WTC11 (cell line): ENCODE results near the gene NUAK1. TPM values are rescaled to one million over a fixed set of nuclear protein-coding genes. Genes with fewer than 3 reads are reported as not detected.

ENCODE experiments used
- ATAC-seq: fragments of 200-7000 bp; cut with Tn5 transposase; 2 replicates; pipeline ENCODE4 v1.10.0; 2021; ENCODE audit warnings: mild to moderate bottlenecking, moderate library complexity
- CTCF ChIA-PET: fragments of 300-600 bp; sonication (Branson Sonifier 250); formaldehyde crosslinking; loops from one replicate; lab custom pipeline; 2021; ENCODE audit warnings: antibody characterized with exemption; lab: Charles Lee
- POLR2A ChIA-PET: fragments of 350-600 bp; sonication (Branson Sonifier 250); formaldehyde crosslinking; loops from one replicate; lab custom pipeline; 2021; ENCODE audit warnings: antibody characterized with exemption; lab: Charles Lee
- DNase-seq: peaks from one replicate; pipeline ENCODE4 v3.0.0; 2021; ENCODE audit warnings: low spot score
- H3K27ac Mint-ChIP-seq: 2 replicates; pipeline ENCODE4 v1.8.0; 2021; ENCODE audit warnings: mixed read lengths
- H3K27me3 Mint-ChIP-seq: 2 replicates; pipeline ENCODE4 v1.8.0; 2021; ENCODE audit warnings: low read depth, mild to moderate bottlenecking, moderate library complexity, mixed read lengths
- H3K36me3 Mint-ChIP-seq: 2 replicates; pipeline ENCODE4 v1.8.0; 2021; ENCODE audit warnings: mixed read lengths
- H3K4me1 Mint-ChIP-seq: 2 replicates; pipeline ENCODE4 v1.8.0; 2022; ENCODE audit warnings: mixed read lengths
- H3K4me3 Mint-ChIP-seq: 2 replicates; pipeline ENCODE4 v1.8.0; 2021; ENCODE audit warnings: mild to moderate bottlenecking, moderate library complexity, mixed read lengths
- H3K9me3 Mint-ChIP-seq: 2 replicates; pipeline ENCODE4 v1.8.0; 2021; ENCODE audit warnings: mixed read lengths
- ARID4B ChIP-seq: sonication (generic); formaldehyde crosslinking; IDR thresholded peaks from 2 replicates; pipeline ENCODE4 v1.8.0; 2023; ENCODE audit warnings: missing genetic modification reagents, mild to moderate bottlenecking, borderline replicate concordance
- CBFB ChIP-seq: sonication (generic); formaldehyde crosslinking; IDR thresholded peaks from 2 replicates; pipeline ENCODE4 v1.8.1; 2022; ENCODE audit warnings: mild to moderate bottlenecking, low read depth, missing genetic modification reagents
- CTCF ChIP-seq: fragments of 200-600 bp; IDR thresholded peaks from 2 replicates; pipeline ENCODE4 v1.8.0; 2022; ENCODE audit warnings: antibody characterized with exemption
- FOXP4 ChIP-seq: sonication (generic); formaldehyde crosslinking; IDR thresholded peaks from 2 replicates; pipeline ENCODE4 v1.8.0; 2022; ENCODE audit warnings: mild to moderate bottlenecking, missing genetic modification reagents
- GABPB1 ChIP-seq: sonication (generic); formaldehyde crosslinking; IDR thresholded peaks from 2 replicates; pipeline ENCODE4 v1.8.1; 2023; ENCODE audit warnings: mild to moderate bottlenecking, missing genetic modification reagents
- JAZF1 ChIP-seq: fragments of 250-450 bp; sonication (Bioruptor Pico); IDR thresholded peaks from 2 replicates; pipeline ENCODE4 v1.9.0; 2021; ENCODE audit warnings: moderate library complexity, mild to moderate bottlenecking, inconsistent platforms
- NFE2L1 ChIP-seq: sonication (generic); formaldehyde crosslinking; IDR thresholded peaks from 2 replicates; pipeline ENCODE4 v1.8.1; 2023; ENCODE audit warnings: missing genetic modification reagents
- NFYB ChIP-seq: sonication (generic); formaldehyde crosslinking; conservative IDR thresholded peaks from 2 replicates; pipeline ENCODE4 v1.8.0; 2022; ENCODE audit warnings: low read depth, missing genetic modification reagents
- NR3C1 ChIP-seq: sonication (generic); formaldehyde crosslinking; conservative IDR thresholded peaks from 2 replicates; pipeline ENCODE4 v1.8.1; 2023; ENCODE audit warnings: low read depth, mild to moderate bottlenecking, missing genetic modification reagents
- PRRX2 ChIP-seq: fragments of 250-450 bp; sonication (Bioruptor Pico); IDR thresholded peaks from 2 replicates; pipeline ENCODE4 v1.8.0; 2021; ENCODE audit warnings: mild to moderate bottlenecking
- STAT6 ChIP-seq: sonication (generic); formaldehyde crosslinking; conservative IDR thresholded peaks from 2 replicates; pipeline ENCODE4 v1.8.1; 2023; ENCODE audit warnings: mild to moderate bottlenecking, low read depth, missing genetic modification reagents, moderate library complexity
- TEAD1 ChIP-seq: sonication (generic); formaldehyde crosslinking; IDR thresholded peaks from 2 replicates; pipeline ENCODE4 v1.8.0; 2022; ENCODE audit warnings: mild to moderate bottlenecking, missing genetic modification reagents
- ZNF121 ChIP-seq: sonication (generic); formaldehyde crosslinking; IDR thresholded peaks from 2 replicates; pipeline ENCODE4 v1.8.0; 2023; ENCODE audit warnings: missing genetic modification reagents
- ZNF263 ChIP-seq: sonication (generic); formaldehyde crosslinking; IDR thresholded peaks from 2 replicates; pipeline ENCODE4 v1.8.1; 2022; ENCODE audit warnings: low read depth, mild to moderate bottlenecking, moderate library complexity, missing genetic modification reagents
- ZNF281 ChIP-seq: sonication (generic); formaldehyde crosslinking; IDR thresholded peaks from 2 replicates; pipeline ENCODE4 v1.8.0; 2023; ENCODE audit warnings: mild to moderate bottlenecking, missing genetic modification reagents
- ZNF423 ChIP-seq: fragments of 250-450 bp; sonication (Bioruptor Pico); IDR thresholded peaks from 2 replicates; pipeline ENCODE4 v2.1.2; 2022; ENCODE audit warnings: mild to moderate bottlenecking, moderate library complexity
- ZNF671 ChIP-seq: fragments of 250-450 bp; sonication (Bioruptor Pico); IDR thresholded peaks from 2 replicates; pipeline ENCODE4 v1.8.0; 2021; ENCODE audit warnings: mild to moderate bottlenecking
- ZSCAN18 ChIP-seq: fragments of 250-450 bp; sonication (Bioruptor Pico); IDR thresholded peaks from 2 replicates; pipeline ENCODE4 v2.1.2; 2022; ENCODE audit warnings: mild to moderate bottlenecking, moderate library complexity
- total RNA-seq: library from RNA; stranded (reverse); gene quantifications from 3 replicates; pipeline ENCODE4 v1.2.3, GENCODE V29; 2021

The NUAK1 gene
- total RNA-seq, 1 experiment from 2014 or later = 15.9 TPM

- no peak for TF ChIP-seq CTCF
- TF ChIP-seq FOXP4 (CRISPR knock-in tag) = no peak
- no peak for TF ChIP-seq ARID4B (CRISPR knock-in tag)
- TF ChIP-seq ZSCAN18 (CRISPR knock-in tag) = no peak
- TF ChIP-seq PRRX2 (CRISPR knock-in tag) = no peak
- TF ChIP-seq CBFB (CRISPR knock-in tag) = no peak
- no peak for TF ChIP-seq JAZF1 (CRISPR knock-in tag)
- no peak for TF ChIP-seq ZNF423
These were observed 84.7 kb downstream of the NUAK1 start (continued) for GRCh38 chr12:106054049-106054448.

GRCh38 chr12:106051853-106052531, 86.8 kb downstream of the NUAK1 start:
- no peak overlapping the region for H3K27ac Mint-ChIP-seq
- peaks cover 14% of the 10 kb centered on the region for H3K4me1 Mint-ChIP-seq
- no peak for DNase-seq
- TF ChIP-seq STAT6 (no peak), ZNF423 (no peak), ZNF263 (CRISPR knock-in tag) (no peak), NR3C1 (CRISPR knock-in tag) (no peak), ZNF281 (CRISPR knock-in tag) (no peak), GABPB1 (CRISPR knock-in tag) (no peak), NFE2L1 (CRISPR knock-in tag) (no peak), ZNF671 (CRISPR knock-in tag) (no peak), TEAD1 (CRISPR knock-in tag) (no peak), ZNF121 (CRISPR knock-in tag) (no peak), NFYB (CRISPR knock-in tag) (no peak)
- ChIA-PET CTCF (no interaction called here), POLR2A (no interaction called here)
- peaks cover 22% of the 10 kb centered on the region for H3K9me3 Mint-ChIP-seq
- H3K27me3 Mint-ChIP-seq = no peaks in the 10 kb centered on the region
- no peak for ATAC-seq
- H3K36me3 Mint-ChIP-seq = 0 out of 2 replicates have a peak, but pooled peaks cover 3% of the 10 kb centered on the region
- no peak overlapping the region for H3K4me3 Mint-ChIP-seq
